ENCODE measurements around the gene ATP23. TPM values are rescaled to one million over a fixed set of nuclear protein-coding genes. Genes with fewer than 3 reads are reported as not detected.

ATP23 gene
- total RNA-seq, 1 donor from 2014 or later, result 8.0 TPM

DNA sequence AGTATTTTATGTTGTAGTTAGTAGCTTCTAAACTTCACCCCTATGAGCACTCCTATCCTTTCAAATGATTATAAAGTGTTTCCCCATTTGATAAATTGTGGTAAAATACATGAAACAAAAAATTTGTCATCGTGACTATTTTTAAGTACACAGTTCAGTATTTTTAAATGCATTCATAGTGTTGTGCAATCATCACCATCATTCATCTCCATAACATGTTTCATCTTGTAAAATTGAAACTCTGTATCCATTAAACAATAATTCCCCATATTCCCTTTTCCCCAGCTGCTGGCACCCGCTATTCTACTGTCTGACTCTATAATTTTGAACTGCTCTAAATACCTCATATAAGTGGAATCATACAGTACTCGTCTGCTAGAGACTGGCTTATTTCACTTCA is 52.5 kb downstream of the ATP23 start:
- DNase-seq (ENCODE audit: low read depth, low spot score), result no peak
- no peaks in the 10 kb centered on the region for H3K27me3 Mint-ChIP-seq (ENCODE audit: low read depth)
- TF ChIP-seq CTCF (conservative IDR thresholded peaks at IDR 0.05), result no peak
- H3K9me3 Mint-ChIP-seq, result peaks cover 14% of the 10 kb centered on the region
- H3K27ac Mint-ChIP-seq (ENCODE audit: unreplicated experiment), result no peak overlapping the region
- H3K4me3 Mint-ChIP-seq, result no peak overlapping the region
- H3K4me1 Mint-ChIP-seq, result no peaks in the 10 kb centered on the region
- H3K36me3 Mint-ChIP-seq (ENCODE audit: low read depth), result no peaks in the 10 kb centered on the region

DNA sequence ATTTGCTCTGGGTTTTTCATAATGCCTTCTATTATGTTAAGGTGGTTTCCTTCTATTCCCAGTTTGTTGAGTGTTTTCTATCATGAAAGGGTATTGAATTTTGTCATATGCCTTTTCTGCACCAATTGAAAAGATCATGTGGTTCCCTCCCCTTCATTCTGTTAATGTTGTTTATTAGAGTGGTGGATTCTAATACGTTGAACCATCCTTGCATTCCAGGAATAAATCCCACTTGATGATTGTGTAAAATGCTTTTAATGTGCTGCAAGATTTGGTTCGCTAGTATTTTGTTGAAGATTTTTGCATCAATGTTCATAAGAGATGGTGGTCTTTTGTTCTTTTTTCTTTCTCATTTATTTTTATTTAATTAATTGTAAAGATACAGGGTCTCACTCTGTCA is 55.2 kb downstream of the ATP23 start:
- Mint-ChIP-seq H3K4me3 (no peak overlapping the region), H3K4me1 (no peaks in the 10 kb centered on the region), H3K27ac (ENCODE audit: unreplicated experiment) (no peak overlapping the region), H3K9me3 (peaks cover 19% of the 10 kb centered on the region), H3K27me3 (ENCODE audit: low read depth) (no peaks in the 10 kb centered on the region), H3K36me3 (ENCODE audit: low read depth) (peaks cover 5% of the 10 kb centered on the region)
- TF ChIP-seq CTCF (conservative IDR thresholded peaks at IDR 0.05), result no peak
- no peak for DNase-seq (ENCODE audit: low read depth, low spot score)

GRCh38 chr12:57998251-57998650 is 56.9 kb downstream of the ATP23 start:
- TF ChIP-seq CTCF (conservative IDR thresholded peaks at IDR 0.05), result no peak
- DNase-seq (ENCODE audit: low read depth, low spot score), result no peak
- H3K27me3 Mint-ChIP-seq (ENCODE audit: low read depth), result no peaks in the 10 kb centered on the region
- H3K4me1 Mint-ChIP-seq, result no peaks in the 10 kb centered on the region
- no peak overlapping the region for H3K27ac Mint-ChIP-seq (ENCODE audit: unreplicated experiment)
- no peak overlapping the region for H3K4me3 Mint-ChIP-seq
- H3K36me3 Mint-ChIP-seq (ENCODE audit: low read depth), result peaks cover 5% of the 10 kb centered on the region
- peaks cover 19% of the 10 kb centered on the region for H3K9me3 Mint-ChIP-seq

DNA sequence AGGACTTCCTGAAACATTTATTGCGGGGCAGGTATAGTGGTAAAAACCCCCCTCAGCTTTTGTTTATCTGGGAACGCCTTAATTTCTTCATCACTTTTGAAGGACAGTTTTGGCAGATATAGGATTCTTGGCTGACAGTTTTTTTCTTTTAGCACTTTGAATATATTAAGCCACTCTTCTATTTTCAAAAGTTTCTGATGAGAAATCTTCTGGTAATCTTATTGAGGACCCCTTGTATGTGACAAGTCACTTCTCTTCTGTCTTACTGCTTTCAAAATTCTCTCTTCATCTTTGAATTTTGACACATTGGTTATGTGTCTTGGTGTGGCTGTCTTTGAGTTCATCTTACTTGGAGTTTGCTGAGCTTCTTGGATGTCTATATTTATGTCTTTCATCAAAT is 59.1 kb downstream of the ATP23 start:
- H3K36me3 Mint-ChIP-seq (ENCODE audit: low read depth), result peaks cover 5% of the 10 kb centered on the region
- no peaks in the 10 kb centered on the region for H3K27me3 Mint-ChIP-seq (ENCODE audit: low read depth)
- H3K4me3 Mint-ChIP-seq, result no peak overlapping the region
- peaks cover 19% of the 10 kb centered on the region for H3K9me3 Mint-ChIP-seq
- H3K4me1 Mint-ChIP-seq, result no peaks in the 10 kb centered on the region
- DNase-seq (ENCODE audit: low read depth, low spot score), result no peak
- no peak overlapping the region for H3K27ac Mint-ChIP-seq (ENCODE audit: unreplicated experiment)
- no peak for TF ChIP-seq CTCF (conservative IDR thresholded peaks at IDR 0.05)

DNA sequence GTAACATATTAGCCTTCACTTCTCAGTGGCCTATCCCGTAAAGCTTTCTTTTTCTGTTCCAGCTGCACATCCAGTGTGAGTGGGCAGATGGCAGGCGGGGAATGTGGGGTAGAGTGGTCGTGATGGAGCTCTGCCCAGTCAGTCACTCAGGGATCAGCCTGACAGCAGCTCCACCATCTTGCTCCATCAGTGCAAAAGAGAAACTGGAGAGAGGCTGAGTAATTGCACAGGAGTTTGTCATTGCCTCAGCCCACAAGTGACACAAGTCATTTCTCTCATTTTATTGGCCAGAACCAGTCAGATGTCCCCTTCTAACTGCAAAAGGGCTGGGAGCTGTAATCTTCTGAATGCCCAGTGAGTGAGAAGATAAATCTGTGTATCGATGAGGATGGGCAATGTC is 66.5 kb downstream of the ATP23 start:
- H3K27ac Mint-ChIP-seq (ENCODE audit: unreplicated experiment), result no peak overlapping the region
- DNase-seq (ENCODE audit: low read depth, low spot score), result no peak
- H3K36me3 Mint-ChIP-seq (ENCODE audit: low read depth), result no peaks in the 10 kb centered on the region
- no peak for TF ChIP-seq CTCF (conservative IDR thresholded peaks at IDR 0.05)
- no peak overlapping the region for H3K4me3 Mint-ChIP-seq
- no peaks in the 10 kb centered on the region for H3K4me1 Mint-ChIP-seq
- no peaks in the 10 kb centered on the region for H3K9me3 Mint-ChIP-seq
- H3K27me3 Mint-ChIP-seq (ENCODE audit: low read depth), result no peaks in the 10 kb centered on the region

DNA sequence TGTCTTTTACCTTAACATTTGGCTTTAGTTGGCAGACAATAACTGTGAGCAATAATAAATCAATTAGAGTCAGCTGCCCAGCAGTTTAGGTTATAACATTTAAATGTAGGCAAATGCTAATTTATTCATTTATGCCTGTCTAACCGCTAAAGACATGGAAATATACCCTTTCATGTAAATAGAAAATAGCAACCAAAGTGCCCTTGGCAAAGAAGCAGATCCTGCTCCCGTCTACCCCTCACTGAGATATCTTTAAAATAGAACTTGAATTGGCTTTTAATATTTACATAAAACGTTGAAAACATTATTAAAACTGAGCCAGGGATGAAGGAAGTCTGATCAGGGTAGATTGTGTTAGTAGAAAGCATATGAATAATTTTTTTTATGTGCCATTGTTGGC is 67.3 kb downstream of the ATP23 start:
- no peaks in the 10 kb centered on the region for H3K4me1 Mint-ChIP-seq
- H3K36me3 Mint-ChIP-seq (ENCODE audit: low read depth), result no peaks in the 10 kb centered on the region
- no peak overlapping the region for H3K27ac Mint-ChIP-seq (ENCODE audit: unreplicated experiment)
- H3K27me3 Mint-ChIP-seq (ENCODE audit: low read depth), result no peaks in the 10 kb centered on the region
- peaks cover 2% of the 10 kb centered on the region for H3K9me3 Mint-ChIP-seq
- no peak overlapping the region for H3K4me3 Mint-ChIP-seq
- no peak for TF ChIP-seq CTCF (conservative IDR thresholded peaks at IDR 0.05)
- DNase-seq (ENCODE audit: low read depth, low spot score), result no peak

All from neural crest cell (in vitro differentiated cells).